DMS153 (cell line): ENCODE data around the gene EVI5L.
A peak's percentile ranks its signal among the peaks of the same experiment; 100 is the strongest.
"Not testable (repeated sequence)": the region's sequence is repeated elsewhere in the genome, so short reads cannot be mapped to it uniquely, and the experiment has no call there.

Experiments
- DNase-seq: peaks from one replicate; lab custom pipeline; 2025; lab: John Stamatoyannopoulos, UW

The EVI5L gene

DNA sequence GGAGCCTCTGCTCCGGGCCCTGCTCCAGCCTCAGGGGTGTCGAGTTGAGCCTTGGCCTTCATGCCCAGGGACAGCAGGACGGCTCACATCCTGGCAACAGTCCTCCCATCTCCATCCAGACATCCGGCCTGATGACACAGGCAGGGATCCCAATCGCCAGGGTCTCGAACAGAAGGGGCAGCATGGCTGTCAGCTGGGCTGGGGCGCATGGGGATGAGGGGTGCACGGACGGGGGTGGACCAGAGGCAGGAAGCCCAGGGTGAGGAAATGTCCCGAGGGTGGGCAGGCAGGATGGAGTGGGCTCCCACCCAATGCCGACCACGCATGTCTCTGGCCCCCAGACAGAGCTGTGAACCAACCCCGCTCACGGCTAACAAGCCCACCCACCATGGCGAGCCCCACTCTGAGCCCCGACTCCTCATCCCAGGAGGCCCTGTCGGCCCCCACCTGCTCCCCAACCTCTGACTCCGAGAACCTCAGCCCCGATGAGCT is 16.2 kb downstream of the EVI5L start:
- DNase-seq, result no peak

- DNase-seq, result no peak
Measured at GRCh38 chr19:7847664-7848063, 17.6 kb downstream of the EVI5L start.

- no peak for DNase-seq
Measured at GRCh38 chr19:7848779-7849457, 18.9 kb downstream of the EVI5L start.

DNA sequence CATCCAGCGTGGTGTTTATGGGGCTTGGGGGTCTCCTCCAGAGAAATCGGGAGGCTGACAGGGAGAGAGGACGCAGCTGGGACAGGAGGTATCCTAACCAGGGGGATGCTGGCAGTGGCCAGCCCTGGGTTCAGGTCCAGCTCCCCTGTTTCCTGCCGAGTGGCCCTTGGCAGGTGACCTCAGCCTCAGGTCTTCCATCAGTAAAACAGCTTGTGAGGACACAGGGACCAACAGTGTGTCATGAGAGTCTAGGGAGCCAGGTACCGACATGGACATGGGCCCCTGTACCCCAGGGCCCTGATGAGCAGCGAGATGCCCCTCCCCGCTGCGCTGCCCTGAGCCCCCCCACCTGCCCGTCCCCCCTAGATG is 19.6 kb downstream of the EVI5L start:
- no peak for DNase-seq

GRCh38 chr19:7850000-7850813 is 20.2 kb downstream of the EVI5L start:
- no peak for DNase-seq

- DNase-seq, result no peak
Measured at GRCh38 chr19:7850945-7851622, 21.1 kb downstream of the EVI5L start.

DNA sequence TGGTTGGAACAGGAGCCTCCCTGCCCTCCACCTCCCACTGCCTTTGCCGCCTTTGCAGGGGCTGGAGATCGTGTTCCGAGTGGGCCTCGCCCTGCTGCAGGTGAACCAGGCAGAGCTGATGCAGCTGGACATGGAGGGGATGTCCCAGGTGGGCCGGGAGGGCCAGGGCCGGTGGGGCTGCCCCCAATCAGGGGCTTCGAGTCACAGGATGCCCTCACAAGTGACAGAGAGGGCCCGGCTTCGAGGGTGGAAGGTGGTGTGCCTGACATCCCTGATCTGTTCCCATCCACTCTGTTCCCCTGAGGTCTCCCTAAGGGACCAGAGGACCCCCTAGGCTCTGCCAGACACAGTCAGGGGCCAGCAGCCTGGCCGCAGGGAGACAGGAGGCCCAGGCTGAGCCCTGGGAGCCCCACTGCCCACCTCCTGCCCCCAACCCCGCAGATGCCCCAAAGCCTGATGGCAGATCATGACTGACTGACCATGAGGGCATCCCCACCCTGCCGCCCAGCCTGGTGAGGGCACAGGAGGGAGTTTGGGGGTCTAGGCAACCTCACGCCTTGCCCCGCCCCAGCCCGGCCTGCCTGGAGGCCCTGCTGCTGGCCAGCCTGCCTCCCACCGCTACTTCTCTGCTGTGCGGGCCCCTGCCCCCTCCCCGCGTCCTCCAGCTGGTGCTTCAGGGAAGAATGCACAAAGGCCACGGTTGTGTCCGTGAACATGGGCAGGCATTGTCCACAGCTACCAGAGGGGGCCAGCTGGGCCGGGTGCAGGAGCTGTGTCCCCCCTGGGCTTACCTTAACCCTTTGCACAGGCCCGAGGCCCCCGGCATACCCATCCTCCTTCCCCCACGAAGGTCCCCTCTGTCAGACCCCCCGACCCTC is 21.8 kb downstream of the EVI5L start:
- no peak for DNase-seq

DNA sequence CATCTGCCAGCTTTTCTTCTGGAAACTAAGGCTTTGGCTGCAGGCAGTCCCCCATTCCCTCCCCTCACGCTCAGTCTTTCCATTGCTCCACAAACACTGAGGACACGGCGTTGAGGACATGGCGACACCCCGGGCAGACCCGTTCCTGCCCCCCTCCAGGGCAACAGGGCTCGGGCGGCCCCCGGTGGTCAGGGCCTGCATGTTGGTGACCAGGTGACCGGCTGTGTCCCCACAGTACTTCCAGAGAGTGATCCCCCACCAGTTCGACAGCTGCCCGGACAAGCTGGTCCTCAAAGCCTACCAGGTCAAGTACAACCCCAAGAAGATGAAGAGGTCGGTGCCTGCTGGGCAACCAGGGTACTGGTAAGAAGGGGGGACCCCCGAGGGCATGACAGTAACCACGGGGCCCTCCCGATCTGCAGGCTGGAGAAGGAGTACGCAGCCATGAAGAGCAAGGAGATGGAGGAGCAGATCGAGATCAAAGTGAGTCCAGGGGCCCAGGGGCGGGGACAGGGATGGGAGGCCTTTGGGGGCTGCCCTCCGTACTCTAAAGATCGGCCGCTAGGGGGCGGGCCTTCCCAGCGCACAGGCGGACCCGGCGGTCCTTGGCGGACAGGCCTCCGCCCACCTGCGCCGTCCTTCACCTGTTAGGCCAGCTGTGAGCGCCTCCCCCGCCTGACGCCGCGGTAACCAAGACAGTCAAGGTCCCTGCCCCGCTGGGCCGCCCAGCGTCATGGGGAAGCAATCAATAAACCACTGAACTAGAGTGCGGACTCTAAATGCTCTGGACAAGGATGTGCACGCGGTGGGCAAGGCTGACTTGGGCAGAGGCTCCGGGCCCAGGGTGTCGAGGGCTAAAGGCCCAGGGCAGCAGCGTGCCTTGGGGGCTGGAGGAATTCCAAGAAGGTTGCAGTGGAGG is 23.1 kb downstream of the EVI5L start:
- peak; percentile 86 for DNase-seq

DNA sequence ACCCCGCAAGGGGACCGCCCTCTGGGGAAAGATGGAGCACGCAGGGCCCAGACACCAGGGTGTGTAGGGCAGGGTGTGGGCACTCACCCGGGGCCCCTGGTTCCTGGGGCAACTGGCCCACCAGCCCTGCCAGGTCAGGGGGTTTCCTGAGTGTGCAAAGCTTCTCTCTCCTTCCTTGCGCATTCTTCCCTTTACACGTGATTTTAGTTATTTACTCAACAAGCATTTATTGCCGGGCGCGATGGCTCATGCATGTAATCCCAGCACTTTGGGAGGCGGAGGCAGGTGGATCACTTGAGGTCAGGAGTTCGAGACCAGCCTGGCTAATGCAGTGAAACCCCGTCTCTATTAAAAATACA is 23.7 kb downstream of the EVI5L start:
- DNase-seq, result no peak

DNA sequence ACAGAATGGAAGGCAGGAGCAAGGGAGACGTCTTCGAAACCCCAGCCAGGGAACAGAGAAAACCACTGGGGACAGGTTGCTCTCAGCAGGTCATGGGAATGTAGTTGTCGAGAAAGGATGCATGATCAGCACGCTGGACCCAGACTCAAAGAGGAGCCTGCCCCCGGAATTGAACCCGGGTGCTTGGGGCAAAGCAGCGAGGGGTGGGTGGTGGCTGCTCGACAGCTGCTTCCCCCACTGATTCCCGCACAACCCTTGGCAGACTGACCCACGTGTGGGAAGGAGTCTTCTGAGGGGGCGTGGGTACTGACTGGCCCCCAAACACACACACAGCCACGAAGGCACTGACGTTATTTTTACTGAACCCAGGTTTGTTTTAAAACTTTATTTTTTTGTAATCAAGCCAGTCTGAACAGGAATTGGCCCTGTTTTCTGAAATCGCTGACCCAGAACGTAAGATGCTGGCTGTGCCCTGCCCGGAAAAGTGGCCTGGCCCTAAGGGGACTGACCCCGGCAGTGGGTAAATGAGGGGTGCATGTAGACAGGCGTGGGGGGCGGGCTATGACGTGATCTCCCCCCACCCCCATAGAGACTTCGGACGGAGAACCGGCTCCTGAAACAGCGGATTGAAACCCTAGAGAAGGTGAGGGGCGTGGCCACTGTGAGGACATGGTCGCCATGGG is 25.5 kb downstream of the EVI5L start:
- DNase-seq, result no peak

DNA sequence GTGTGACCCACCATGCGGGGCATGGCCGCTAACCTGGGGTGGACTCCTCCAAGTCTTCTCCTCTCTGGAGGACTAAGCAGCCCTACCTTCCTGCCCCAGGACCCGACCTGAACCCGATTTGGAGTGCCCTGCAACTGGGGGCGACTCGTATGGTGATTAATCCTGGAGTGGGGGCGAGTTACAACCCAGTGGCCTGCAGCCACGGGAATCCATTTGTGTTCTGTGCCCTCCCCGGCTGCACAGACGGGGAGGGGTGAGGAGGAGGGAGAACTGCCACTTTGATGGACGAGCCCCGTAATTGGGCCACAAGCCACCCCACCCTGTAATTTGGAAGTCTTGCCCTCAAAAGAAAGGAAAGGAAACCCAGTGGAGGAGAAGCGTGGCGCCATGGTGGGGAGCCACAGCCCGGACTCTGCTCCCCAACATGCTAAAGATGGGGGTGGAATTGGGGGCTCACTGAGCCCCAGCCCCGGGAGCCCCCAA is 26.1 kb downstream of the EVI5L start:
- DNase-seq, result no peak

DNA sequence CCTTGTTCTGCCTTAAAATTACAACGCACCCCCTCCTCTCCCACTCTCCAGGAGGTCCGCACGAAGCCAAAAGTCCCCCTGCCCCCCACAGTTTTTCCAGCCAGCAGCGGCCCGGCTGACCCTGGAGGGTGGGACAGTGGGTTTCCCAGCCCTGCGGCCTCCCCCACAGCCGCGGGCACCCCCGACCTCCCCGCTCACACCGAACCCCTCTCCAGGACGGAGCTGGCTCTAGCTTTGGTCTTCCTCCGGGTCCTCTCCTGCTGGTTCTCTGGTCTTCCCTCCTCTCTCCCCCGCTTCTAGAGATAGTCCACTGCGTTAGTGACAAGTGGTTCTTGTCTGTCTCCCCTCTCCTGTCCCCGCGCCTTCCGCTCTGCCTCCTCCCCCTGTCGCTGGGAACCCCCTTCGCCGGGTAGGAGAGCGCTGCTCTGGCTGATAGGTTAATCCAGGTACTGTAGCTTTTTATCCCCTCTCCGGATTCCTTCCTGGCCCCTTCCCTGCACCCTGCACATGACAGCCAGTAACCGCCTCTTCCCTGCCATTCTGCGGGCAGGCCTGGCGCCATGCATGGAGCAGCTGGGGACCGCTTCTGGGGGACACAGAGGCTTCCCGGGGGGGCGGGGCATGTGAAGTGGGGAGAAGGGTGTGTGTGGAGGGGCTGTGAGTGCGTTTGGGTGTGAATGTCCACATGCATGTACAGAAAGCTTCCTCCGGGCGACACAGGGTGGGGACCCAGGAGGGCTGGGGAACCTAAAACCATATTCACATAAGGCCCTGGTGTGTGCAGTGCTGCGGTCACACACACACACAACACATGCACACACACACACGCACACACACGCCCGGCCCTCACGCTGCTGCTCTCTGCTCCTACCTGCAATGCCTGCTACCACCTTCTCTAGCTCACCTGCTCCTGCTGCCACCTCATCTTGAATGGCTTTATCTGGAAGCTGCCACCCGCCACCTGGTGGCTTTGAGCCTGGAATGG is 27.0 kb downstream of the EVI5L start:
- peak; percentile 20 for DNase-seq

DNA sequence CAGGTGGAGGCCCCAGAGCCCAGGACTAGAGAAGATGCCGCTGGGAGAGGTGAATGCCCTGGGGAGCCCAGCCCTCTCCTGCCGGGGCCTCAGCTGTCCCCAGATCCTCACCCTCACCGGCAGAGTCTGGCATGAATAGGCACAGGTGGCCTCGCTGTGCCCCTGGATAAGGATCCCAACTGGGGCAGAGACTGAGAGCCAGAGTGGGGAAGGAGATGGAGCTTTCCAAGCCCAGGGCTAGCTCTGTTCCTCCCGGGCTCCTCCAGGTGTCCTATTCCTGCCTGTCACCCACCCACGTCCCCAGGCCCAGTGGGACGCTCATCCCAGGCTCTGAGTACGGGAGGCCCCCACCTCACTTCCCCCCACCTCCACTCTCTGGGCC is 27.7 kb downstream of the EVI5L start:
- DNase-seq, result no peak

- DNase-seq, result peak; percentile 75
Measured at GRCh38 chr19:7858109-7858770, 28.2 kb downstream of the EVI5L start.

DNA sequence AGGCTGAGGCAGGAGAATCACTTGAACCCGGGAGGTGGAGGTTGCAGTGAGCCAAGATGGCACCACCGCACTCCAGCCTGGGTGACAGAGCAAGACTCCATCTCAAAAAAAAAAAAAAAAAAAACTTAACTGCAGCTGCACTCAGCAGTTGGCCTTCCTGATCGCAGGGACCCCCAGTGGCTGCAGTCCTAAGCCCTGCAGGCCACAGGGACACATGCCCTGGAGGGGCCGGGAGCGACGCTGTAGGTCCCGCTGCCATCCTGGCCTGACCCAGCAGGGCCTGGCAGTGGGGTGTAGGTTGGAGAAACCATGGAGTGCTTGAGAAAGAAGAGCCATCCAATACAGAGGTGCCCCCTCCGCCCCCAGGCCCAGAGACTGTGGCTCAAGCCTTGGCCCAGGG is 29.1 kb downstream of the EVI5L start:
- not testable (repeated sequence) for DNase-seq

DNA sequence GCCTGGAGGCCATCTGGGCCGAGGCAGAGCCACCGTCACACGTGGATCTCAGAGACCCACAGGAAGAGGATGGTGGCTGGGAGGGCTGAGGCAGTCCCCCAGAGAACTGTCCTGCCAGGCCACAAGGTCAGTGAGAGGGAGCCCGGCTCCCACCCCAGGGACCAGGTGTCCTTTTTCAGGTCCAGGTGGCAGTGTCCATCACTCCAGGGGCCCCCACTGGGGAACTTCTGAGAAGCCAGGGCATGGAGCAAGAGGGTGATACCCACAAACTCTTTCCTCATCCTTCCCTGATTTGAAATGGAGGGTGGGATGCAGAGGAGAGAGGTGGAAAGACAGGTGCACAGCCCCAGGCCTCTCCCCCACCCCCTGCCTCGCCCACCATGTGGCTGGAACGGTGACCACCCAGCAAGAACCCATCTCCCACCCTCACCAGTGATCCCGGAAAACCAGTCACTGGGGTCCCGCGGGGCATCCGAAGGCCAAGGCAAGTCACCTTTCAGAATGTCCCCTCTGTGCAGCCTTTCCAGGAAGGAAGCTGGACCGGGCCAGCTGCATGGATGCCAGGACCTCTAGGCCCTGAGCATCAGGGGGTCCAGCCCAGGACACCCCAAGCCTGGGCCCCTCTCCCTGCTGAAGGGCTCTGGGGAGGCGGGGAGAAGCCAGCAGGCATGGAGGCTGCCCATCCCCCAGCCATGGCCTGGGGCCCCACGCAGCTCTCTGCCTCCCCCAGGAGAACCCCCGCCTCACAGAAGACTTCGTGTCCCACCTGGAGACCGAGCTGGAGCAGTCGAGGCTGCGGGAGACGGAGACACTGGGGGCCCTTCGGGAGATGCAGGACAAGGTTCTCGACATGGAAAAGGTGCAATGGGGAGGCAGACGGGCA is 30.1 kb downstream of the EVI5L start:
- DNase-seq, result no peak
